HG03432 (cell line): Measurements from ENCODE around the gene ANHX.

Source experiments
- ATAC-seq: cut with Tn5 transposase; IDR thresholded peaks from one replicate; pipeline ENCODE4 v1.9.1; 2021; ENCODE audit warnings: mild to moderate bottlenecking, moderate library complexity; ENCODE audit not compliant: unreplicated experiment

Gene ANHX

DNA sequence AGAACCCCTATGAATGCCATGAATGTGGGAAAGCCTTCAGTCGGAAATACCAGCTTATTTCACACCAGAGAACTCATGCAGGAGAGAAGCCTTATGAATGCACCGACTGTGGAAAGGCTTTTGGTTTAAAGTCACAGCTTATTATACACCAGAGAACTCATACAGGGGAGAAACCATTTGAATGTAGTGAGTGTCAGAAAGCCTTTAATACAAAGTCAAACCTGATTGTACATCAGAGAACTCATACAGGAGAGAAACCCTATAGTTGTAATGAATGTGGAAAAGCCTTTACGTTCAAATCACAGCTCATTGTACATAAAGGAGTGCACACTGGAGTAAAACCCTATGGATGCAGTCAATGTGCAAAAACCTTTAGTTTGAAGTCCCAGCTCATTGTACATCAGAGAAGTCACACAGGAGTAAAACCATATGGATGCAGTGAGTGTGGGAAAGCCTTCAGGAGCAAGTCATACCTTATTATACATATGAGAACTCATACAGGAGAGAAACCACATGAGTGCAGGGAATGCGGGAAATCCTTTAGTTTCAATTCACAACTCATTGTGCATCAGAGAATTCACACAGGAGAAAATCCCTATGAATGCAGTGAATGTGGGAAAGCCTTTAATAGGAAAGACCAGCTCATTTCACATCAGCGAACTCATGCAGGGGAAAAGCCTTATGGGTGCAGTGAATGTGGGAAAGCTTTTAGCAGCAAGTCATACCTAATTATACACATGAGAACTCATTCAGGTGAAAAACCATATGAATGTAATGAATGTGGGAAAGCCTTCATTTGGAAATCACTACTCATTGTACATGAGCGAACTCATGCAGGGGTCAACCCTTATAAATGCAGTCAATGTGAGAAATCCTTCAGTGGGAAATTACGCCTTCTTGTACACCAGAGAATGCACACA is 32.1 kb downstream of the ANHX start:
- ATAC-seq, result no peak

DNA sequence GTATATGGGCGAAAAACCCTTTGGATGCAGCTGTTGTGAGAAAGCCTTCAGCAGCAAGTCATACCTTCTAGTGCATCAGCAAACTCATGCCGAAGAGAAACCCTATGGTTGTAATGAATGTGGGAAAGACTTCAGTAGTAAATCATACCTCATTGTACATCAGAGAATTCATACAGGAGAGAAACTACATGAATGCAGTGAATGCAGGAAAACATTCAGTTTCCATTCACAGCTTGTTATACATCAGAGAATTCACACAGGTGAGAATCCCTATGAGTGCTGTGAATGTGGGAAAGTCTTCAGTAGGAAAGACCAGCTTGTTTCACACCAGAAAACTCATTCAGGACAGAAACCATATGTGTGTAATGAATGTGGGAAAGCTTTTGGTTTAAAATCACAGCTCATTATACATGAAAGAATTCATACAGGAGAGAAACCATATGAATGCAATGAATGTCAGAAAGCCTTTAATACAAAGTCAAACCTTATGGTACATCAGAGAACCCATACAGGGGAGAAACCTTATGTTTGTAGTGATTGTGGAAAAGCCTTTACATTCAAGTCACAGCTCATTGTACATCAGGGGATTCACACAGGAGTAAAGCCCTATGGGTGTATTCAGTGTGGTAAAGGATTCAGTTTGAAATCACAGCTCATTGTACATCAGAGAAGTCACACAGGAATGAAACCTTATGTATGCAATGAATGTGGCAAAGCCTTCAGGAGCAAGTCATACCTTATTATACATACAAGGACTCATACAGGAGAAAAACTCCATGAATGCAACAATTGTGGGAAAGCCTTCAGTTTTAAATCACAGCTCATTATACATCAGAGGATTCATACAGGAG is 33.0 kb downstream of the ANHX start:
- no peak for ATAC-seq

DNA sequence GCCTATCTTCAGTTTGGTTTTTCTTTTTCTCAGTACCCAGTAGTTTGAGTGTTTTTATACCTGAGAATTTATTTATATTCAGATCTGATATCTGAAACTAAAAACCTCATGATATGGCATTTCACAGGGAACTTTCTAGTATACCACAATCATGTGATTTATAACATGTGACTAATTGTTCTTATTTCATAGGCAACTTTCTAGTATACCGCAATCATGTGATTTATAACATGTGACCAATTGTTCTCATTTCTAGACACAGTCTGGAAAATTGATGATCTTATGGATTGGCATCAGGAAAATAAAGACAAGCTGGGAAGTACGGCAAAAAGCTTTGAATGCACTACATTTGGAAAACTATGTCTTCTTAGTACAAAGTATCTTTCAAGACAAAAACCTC is 33.8 kb downstream of the ANHX start:
- ATAC-seq, result no peak

DNA sequence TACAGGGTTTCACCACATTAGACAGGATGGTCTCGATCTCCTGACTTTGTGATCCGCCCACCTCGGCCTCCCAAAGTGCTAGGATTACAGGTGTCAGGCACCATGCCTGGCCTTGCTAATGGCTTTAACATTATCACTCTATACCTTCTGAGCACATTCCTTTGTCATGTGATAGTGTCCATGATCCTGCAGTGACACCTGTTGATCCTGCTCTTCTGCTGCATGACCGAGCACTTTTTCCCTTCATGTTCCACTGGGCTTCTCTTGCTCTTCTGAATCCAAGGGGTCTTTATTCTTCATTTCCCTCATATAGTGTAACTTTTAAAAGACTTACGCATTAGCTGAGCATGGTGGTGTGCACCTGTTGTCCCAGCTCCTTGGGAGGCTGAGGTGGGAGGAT is 42.8 kb downstream of the ANHX start:
- ATAC-seq, result no peak

DNA sequence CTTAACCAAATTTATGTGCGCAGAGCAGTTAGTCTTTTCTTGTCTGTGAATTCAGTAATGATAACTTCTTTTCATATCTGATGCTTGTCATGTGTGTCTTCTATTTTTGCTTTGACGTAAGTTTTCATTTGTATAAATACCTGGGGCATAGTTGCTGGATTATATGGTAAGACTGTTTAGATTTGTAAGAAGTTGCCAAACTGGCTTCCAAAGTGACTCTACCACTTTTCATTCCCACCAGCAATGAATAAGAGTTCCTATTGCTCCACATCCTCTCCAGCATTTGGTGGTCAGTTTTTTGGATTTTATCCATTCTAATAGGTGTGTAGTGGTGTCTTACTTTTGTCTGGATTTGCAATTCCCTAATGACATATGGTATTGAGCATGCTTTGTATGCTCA is 45.5 kb downstream of the ANHX start:
- ATAC-seq, result no peak

DNA sequence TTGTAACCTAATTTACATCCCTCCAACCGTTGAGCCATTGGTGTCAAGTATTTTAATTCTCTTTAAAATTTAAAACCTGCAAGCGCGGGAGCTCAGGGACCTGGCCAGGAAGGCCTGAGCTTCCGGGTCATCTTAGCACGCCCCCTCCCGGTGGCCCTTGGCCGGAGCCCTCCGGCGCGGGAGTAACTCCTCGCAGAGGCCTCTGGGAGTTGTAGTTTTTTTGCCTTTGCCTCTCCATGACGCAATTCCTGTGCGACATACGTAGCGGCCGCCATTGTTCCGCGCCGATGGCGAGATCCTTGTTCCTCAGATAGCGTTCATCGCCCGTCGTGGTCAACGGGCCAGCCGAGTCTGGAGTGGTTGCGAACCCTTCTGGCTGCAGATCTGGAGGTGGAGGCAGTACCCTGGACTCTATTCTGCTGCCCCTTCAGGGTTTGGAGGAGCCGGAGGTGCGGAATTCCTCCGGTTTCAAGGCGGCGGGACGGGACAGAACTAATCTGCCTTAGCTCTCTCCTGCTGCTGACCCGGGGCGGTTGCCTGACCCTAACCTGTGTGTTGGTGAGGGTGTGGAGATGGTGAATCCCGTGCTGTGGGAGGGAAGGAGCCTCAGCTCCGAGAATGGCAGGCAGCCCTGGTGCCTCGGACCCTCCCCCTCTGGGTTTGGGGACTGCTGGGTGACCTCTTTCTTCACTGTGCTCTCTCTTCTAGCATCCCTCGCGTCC is 54.3 kb downstream of the ANHX start, which contains the start of gene ZNF268:
Gene ZNF268 (plus strand): TSS at position 258 of the 722 bp plus-strand sequence. CDS start 503 bp downstream, outside the sequence.
- ATAC-seq, result peak; percentile 95

DNA sequence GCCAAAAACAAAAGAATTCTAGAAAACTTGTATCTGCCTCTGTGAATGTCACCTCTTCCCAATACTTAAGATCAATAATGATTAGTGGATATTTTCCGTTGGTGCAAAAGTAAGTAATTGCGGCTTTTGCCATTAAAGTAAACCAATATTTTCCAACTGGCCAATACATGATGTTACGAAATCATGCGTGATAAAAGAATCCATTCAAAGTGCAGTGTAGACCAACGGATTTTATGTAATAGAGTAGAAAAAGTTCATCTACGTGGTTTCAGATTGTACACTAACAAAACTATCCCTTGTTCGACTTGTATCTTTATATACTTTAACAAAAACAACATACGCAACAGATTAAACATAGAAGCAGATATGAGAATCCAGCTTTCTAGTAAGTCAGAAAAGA is 55.0 kb downstream of the ANHX start:
- ATAC-seq, result no peak

DNA sequence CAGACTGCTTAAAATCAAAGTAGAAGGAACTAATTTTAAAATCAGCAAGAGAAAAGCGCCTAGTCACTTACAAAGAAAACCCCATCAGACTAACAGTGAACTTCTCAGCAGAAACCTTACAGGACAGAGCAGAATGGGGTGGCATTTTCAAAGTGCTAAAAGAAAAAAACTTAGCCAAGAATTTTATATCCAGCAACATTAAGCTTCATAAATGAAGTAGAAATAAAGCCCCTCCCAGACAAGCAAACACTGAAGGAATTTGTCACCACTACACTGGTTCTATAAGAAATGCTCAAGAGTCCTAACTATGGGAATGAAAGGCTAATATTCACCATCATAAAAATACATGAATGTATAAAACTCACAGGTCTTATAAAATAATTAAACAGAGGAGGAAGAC is 60.8 kb downstream of the ANHX start:
- no peak for ATAC-seq

DNA sequence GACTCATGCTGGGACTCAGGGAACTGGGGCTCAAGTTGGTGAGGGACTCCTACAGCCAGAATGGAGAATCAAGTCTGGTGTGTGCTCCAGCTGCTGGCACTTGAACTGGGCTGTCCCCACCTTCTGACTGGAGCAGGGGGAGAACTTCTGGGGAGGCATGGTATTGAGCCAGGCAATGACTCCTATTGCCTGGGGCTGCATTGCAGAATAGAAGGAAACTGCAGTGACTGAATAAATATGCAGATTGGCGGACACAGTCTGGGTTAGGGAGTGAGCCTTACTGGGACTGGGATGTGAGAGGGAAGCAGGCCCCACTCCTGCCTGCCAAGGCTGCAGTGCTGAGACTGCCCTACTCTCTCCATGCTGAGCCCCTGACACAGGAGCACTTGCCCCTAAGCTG is 63.2 kb downstream of the ANHX start:
- ATAC-seq, result no peak
